HG02973 (cell line): ENCODE results near the gene XPNPEP1.

Experiments
- ATAC-seq: cut with Tn5 transposase; IDR thresholded peaks from one replicate; pipeline ENCODE4 v1.9.1; 2021; ENCODE audit warnings: moderate library complexity; ENCODE audit not compliant: unreplicated experiment

The XPNPEP1 gene

GRCh38 chr10:109866995-109867635 is 56.2 kb downstream of the XPNPEP1 start:
- ATAC-seq = no peak

- no peak for ATAC-seq
Observed at GRCh38 chr10:109866168-109866994, 56.9 kb downstream of the XPNPEP1 start.

- ATAC-seq = no peak
Observed at GRCh38 chr10:109863775-109864174, 59.5 kb downstream of the XPNPEP1 start.

GRCh38 chr10:109862738-109863137 is 60.6 kb downstream of the XPNPEP1 start:
- ATAC-seq = no peak

GRCh38 chr10:109862041-109862440 is 61.3 kb downstream of the XPNPEP1 start:
- ATAC-seq = no peak

GRCh38 chr10:109861081-109861480 is 62.2 kb downstream of the XPNPEP1 start:
- ATAC-seq = no peak

GRCh38 chr10:109859221-109859620 is 64.1 kb downstream of the XPNPEP1 start:
- ATAC-seq = no peak

- no peak for ATAC-seq
Observed at GRCh38 chr10:109855746-109856145, 67.6 kb downstream of the XPNPEP1 start.

GRCh38 chr10:109853921-109854320 is 69.4 kb downstream of the XPNPEP1 start:
- no peak for ATAC-seq

GRCh38 chr10:109852475-109853037 is 70.8 kb downstream of the XPNPEP1 start:
- ATAC-seq = peak; percentile 96

GRCh38 chr10:109851616-109852474 is 71.5 kb downstream of the XPNPEP1 start:
- peak; percentile 23 for ATAC-seq

- no peak for ATAC-seq
Observed at GRCh38 chr10:109846832-109847231, 76.5 kb downstream of the XPNPEP1 start.

GRCh38 chr10:109845308-109845707 is 78.0 kb downstream of the XPNPEP1 start:
- ATAC-seq = no peak

- ATAC-seq = no peak
Observed at GRCh38 chr10:109838592-109839244, 84.6 kb downstream of the XPNPEP1 start.

- no peak for ATAC-seq
Observed at GRCh38 chr10:109837384-109837783, 85.9 kb downstream of the XPNPEP1 start.

- no peak for ATAC-seq
Observed at GRCh38 chr10:109835257-109835656, 88.1 kb downstream of the XPNPEP1 start.

- ATAC-seq = no peak
Observed at GRCh38 chr10:109831846-109832245, 91.5 kb downstream of the XPNPEP1 start.

GRCh38 chr10:109824206-109824605 is 99.1 kb downstream of the XPNPEP1 start:
- no peak for ATAC-seq

- ATAC-seq = no peak
Observed at GRCh38 chr10:109823196-109823595, 100.1 kb downstream of the XPNPEP1 start.

- ATAC-seq = no peak
Observed at GRCh38 chr10:109821672-109822071, 101.6 kb downstream of the XPNPEP1 start.
